Prostate gland (tissue), 2 donors: ENCODE data around the gene CRTC2. TPM values are rescaled to one million over a fixed set of nuclear protein-coding genes. Genes with fewer than 3 reads are reported as not detected.

ENCODE experiments used
- DNase-seq: peaks from one replicate; pipeline ENCODE4 v3.0.0-alpha.2; 2019; ENCODE audit warnings: low spot score
- H3K27ac ChIP-seq, 2 donors: fragments of 200-600 bp; sonication (generic); 2 replicates each; pipeline ENCODE4 v1.5.1; 2017 to 2019
- H3K27me3 ChIP-seq: fragments of 200-600 bp; sonication (generic); replicated peaks from 2 replicates; pipeline ENCODE4 v1.5.1; 2019; ENCODE audit not compliant: insufficient read depth
- H3K36me3 ChIP-seq, 2 donors: fragments of 200-600 bp; sonication (generic); 1 replicate in 1 of 2; 2 replicates in 1 of 2; pipeline versions ENCODE4 v1.5.1 to v1.8.1; 2017 to 2019
- H3K4me1 ChIP-seq: fragments of 200-600 bp; sonication (generic); replicated peaks from 2 replicates; pipeline ENCODE4 v1.5.1; 2019
- H3K4me3 ChIP-seq, 2 donors: fragments of 200-600 bp; sonication (generic); 2 replicates each; pipeline ENCODE4 v1.5.1; 2017 to 2019
- H3K9me3 ChIP-seq: fragments of 200-600 bp; sonication (generic); 2 replicates; pipeline ENCODE4 v1.5.1; 2017
- CTCF ChIP-seq, 4 experiments: fragments of 200-600 bp in 2 of 4; fragments of 450-650 bp in 2 of 4; sonication (generic) in 2 of 4; IDR thresholded peaks; 1 replicate in 3 of 4; 2 replicates in 1 of 4; pipeline ENCODE4 v1.5.1; 2016 to 2019; ENCODE audit warnings: antibody characterized with exemption in 4 of 4, mild to moderate bottlenecking in 2 of 4, moderate library complexity in 2 of 4
- POLR2A ChIP-seq: fragments of 450-650 bp; IDR thresholded peaks from one replicate; pipeline ENCODE4 v1.6.1; 2016; ENCODE audit warnings: antibody characterized with exemption, mild to moderate bottlenecking
- POLR2AphosphoS5 ChIP-seq: sonication (generic); formaldehyde crosslinking; IDR thresholded peaks from one replicate; pipeline ENCODE4 v1.6.1; 2017; ENCODE audit warnings: antibody characterized with exemption
- WGBS: methylation state at CpG from one replicate; pipeline ENCODE4 v1.1.5; 2018; 5-methylcytosine and 5-hydroxymethylcytosine counted together
- intact Hi-C: fragments of 100-400 bp; cut with DNase I; formaldehyde crosslinking; loops from one replicate; pipeline ENCODE4 v1.14.2; 2022
- total RNA-seq, 2 donors: library from RNA; depleted of rRNA; stranded (reverse); fragments of >200 nt; gene quantifications; one replicate each; pipeline ENCODE4 v1.1.0, GENCODE V29; 2016

Gene CRTC2
- total RNA-seq, 2 donors from 2014 or later: 18.5 to 30.2 TPM

GRCh38 chr1:153922076-153922971 lies 36.1 kb downstream of the CRTC2 start:
- H3K4me3 ChIP-seq: peak overlapping the region; percentile 71 to 91
- no peaks in the 10 kb centered on the region for H3K27me3 ChIP-seq
- H3K36me3 ChIP-seq: no peaks in the 10 kb centered on the region
- H3K4me1 ChIP-seq: peaks cover 16% of the 10 kb centered on the region
- peak; percentile 22 for DNase-seq
- no peaks in the 10 kb centered on the region for H3K9me3 ChIP-seq
- TF ChIP-seq CTCF (IDR thresholded peaks at IDR 0.05) (peak in 1 of 4 experiments; percentile 9), POLR2A (no peak)
- intact Hi-C loops: loop anchor here (2.0 kb wide), 1 partner anchor 132 kb away; no protein-coding TSS in a partner anchor
- H3K27ac ChIP-seq: peak overlapping the region; percentile 88 to 95
- 1% methylated on average over 47 of the region's 86 CpGs for WGBS

GRCh38 chr1:153921803-153922075 lies 36.7 kb downstream of the CRTC2 start:
- TF ChIP-seq CTCF (IDR thresholded peaks at IDR 0.05) (no peak), POLR2AphosphoS5 (no peak), POLR2A (no peak)
- peak; percentile 15 for DNase-seq
- Histone ChIP-seq H3K4me3 (peak overlapping the region; percentile 71 to 91), H3K27ac (peak overlapping the region; percentile 88 to 95), H3K27me3 (no peaks in the 10 kb centered on the region), H3K36me3 (no peaks in the 10 kb centered on the region), H3K4me1 (peaks cover 16% of the 10 kb centered on the region), H3K9me3 (no peaks in the 10 kb centered on the region)
- WGBS: 3% methylated on average over 10 of the region's 10 CpGs
- intact Hi-C loops: loop anchor here (2.0 kb wide), 1 partner anchor 131 kb away; no protein-coding TSS in a partner anchor

GRCh38 chr1:153921080-153921802 lies 37.2 kb downstream of the CRTC2 start:
- WGBS: 18% methylated on average over 3 of the region's 3 CpGs
- intact Hi-C loops: no loop called here
- DNase-seq: no peak

GRCh38 chr1:153919876-153920852 lies 38.2 kb downstream of the CRTC2 start:
- no peaks in the 10 kb centered on the region for H3K9me3 ChIP-seq
- H3K27ac ChIP-seq: no peak overlapping the region
- 37% methylated on average over 4 of the region's 4 CpGs for WGBS
- no peaks in the 10 kb centered on the region for H3K36me3 ChIP-seq
- no peaks in the 10 kb centered on the region for H3K27me3 ChIP-seq
- peaks cover 16% of the 10 kb centered on the region for H3K4me1 ChIP-seq
- no peak for DNase-seq
- intact Hi-C loops: no loop called here
- no peak overlapping the region for H3K4me3 ChIP-seq
- TF ChIP-seq POLR2A (no peak), CTCF (IDR thresholded peaks at IDR 0.05) (peak in 2 of 4 experiments; percentile 31 to 39), POLR2AphosphoS5 (peak; percentile 27)

More at GRCh38 chr1:153921080-153921802, 37.2 kb downstream of the CRTC2 start:
- peak overlapping the region in 1 of 2 donors; percentile 95 for H3K27ac ChIP-seq
- no peaks in the 10 kb centered on the region for H3K9me3 ChIP-seq
- TF ChIP-seq POLR2A (no peak), POLR2AphosphoS5 (no peak), CTCF (IDR thresholded peaks at IDR 0.05) (no peak)
- no peaks in the 10 kb centered on the region for H3K27me3 ChIP-seq
- H3K36me3 ChIP-seq: no peaks in the 10 kb centered on the region
- peak overlapping the region; percentile 71 to 91 for H3K4me3 ChIP-seq
- H3K4me1 ChIP-seq: peaks cover 16% of the 10 kb centered on the region
